H9 (cell line): ENCODE results near the gene TRHDE. TPM values are rescaled to one million over a fixed set of nuclear protein-coding genes. Genes with fewer than 3 reads are reported as not detected.

ENCODE experiments used
- DNase-seq: peaks from one replicate; pipeline ENCODE4 v3.0.0-alpha.2; 2017
- H2AFZ ChIP-seq: one replicate; pipeline ENCODE4 v1.6.1; 2013; ENCODE audit warnings: mild to moderate bottlenecking, low read length, control low read depth, moderate library complexity
- H2AK5ac ChIP-seq: 2 replicates; pipeline ENCODE4 v1.6.1; 2013; ENCODE audit warnings: low read length, control low read depth, mixed read lengths; ENCODE audit not compliant: insufficient read length
- H2BK120ac ChIP-seq: one replicate; pipeline ENCODE4 v1.6.1; 2013; ENCODE audit warnings: low read depth, mild to moderate bottlenecking, low read length, control low read depth, inconsistent platforms; ENCODE audit not compliant: poor library complexity, severe bottlenecking
- H2BK12ac ChIP-seq: 2 replicates; pipeline ENCODE4 v1.6.1; 2013; ENCODE audit warnings: low read length, control low read depth, mixed read lengths, low read depth; ENCODE audit not compliant: insufficient read length
- H2BK15ac ChIP-seq: 2 replicates; pipeline ENCODE4 v1.6.1; 2013; ENCODE audit warnings: low read depth, low read length, control low read depth
- H2BK20ac ChIP-seq: one replicate; pipeline ENCODE4 v1.6.1; 2013; ENCODE audit warnings: low read depth, mild to moderate bottlenecking, low read length, control low read depth, inconsistent platforms; ENCODE audit not compliant: poor library complexity, severe bottlenecking
- H2BK5ac ChIP-seq: 2 replicates; pipeline ENCODE4 v1.6.1; 2013; ENCODE audit warnings: low read length, control low read depth, mixed read lengths; ENCODE audit not compliant: insufficient read length
- H3K14ac ChIP-seq: 2 replicates; pipeline ENCODE4 v1.6.1; 2013; ENCODE audit warnings: low read length, control low read depth; ENCODE audit not compliant: insufficient read depth
- H3K18ac ChIP-seq: 2 replicates; pipeline ENCODE4 v1.6.1; 2013; ENCODE audit warnings: low read depth, mild to moderate bottlenecking, mixed read lengths, low read length, control low read depth; ENCODE audit not compliant: insufficient read length
- H3K23ac ChIP-seq: 2 replicates; pipeline ENCODE4 v1.6.1; 2013; ENCODE audit warnings: low read length, control low read depth, mixed read lengths, low read depth; ENCODE audit not compliant: insufficient read length
- H3K23me2 ChIP-seq: 2 replicates; pipeline ENCODE4 v1.6.1; 2013; ENCODE audit warnings: low read depth, mild to moderate bottlenecking, mixed read lengths, low read length, control low read depth; ENCODE audit not compliant: insufficient read length, poor library complexity, severe bottlenecking
- H3K27ac ChIP-seq: 2 replicates; pipeline ENCODE4 v1.5.1; 2013; ENCODE audit warnings: low read length, control low read depth, mixed read lengths, low read depth; ENCODE audit not compliant: insufficient read length
- H3K27me3 ChIP-seq: 2 replicates; pipeline ENCODE4 v1.6.1; 2013; ENCODE audit warnings: low read length, control low read depth, inconsistent platforms; ENCODE audit not compliant: insufficient read depth
- H3K4ac ChIP-seq: 2 replicates; pipeline ENCODE4 v1.6.1; 2013; ENCODE audit warnings: low read depth, mild to moderate bottlenecking, control low read depth, inconsistent platforms, low read length, moderate library complexity
- H3K4me1 ChIP-seq: 2 replicates; pipeline ENCODE4 v1.6.1; 2013; ENCODE audit warnings: low read length, control low read depth, inconsistent platforms; ENCODE audit not compliant: insufficient read depth
- H3K4me2 ChIP-seq: 2 replicates; pipeline ENCODE4 v1.6.1; 2013; ENCODE audit warnings: low read length, control low read depth, mixed read lengths; ENCODE audit not compliant: insufficient read length, insufficient read depth
- H3K56ac ChIP-seq: 2 replicates; pipeline ENCODE4 v1.6.1; 2013; ENCODE audit warnings: low read depth, mild to moderate bottlenecking, mixed read lengths, low read length, control low read depth; ENCODE audit not compliant: insufficient read length
- H3K79me1 ChIP-seq: 2 replicates; pipeline ENCODE4 v1.6.1; 2013; ENCODE audit warnings: low read depth, mild to moderate bottlenecking, moderate library complexity, low read length, control low read depth, inconsistent platforms; ENCODE audit not compliant: insufficient read depth, poor library complexity, severe bottlenecking
- H3K79me2 ChIP-seq: 2 replicates; pipeline ENCODE4 v1.6.1; 2013; ENCODE audit warnings: low read length, control low read depth, inconsistent platforms; ENCODE audit not compliant: insufficient read depth
- H3K9ac ChIP-seq: 2 replicates; pipeline ENCODE4 v1.6.1; 2013; ENCODE audit warnings: low read length, control low read depth, mixed read lengths; ENCODE audit not compliant: insufficient read length; ENCODE audit errors: extremely low read depth
- H3K9me3 ChIP-seq: one replicate; pipeline ENCODE4 v1.6.1; 2013; ENCODE audit warnings: low read depth, low read length, inconsistent platforms; ENCODE audit not compliant: control insufficient read depth
- H3T11ph ChIP-seq: one replicate; pipeline ENCODE4 v1.6.1; 2013; ENCODE audit warnings: mild to moderate bottlenecking, low read length, control low read depth, inconsistent platforms
- H4K20me1 ChIP-seq: one replicate; pipeline ENCODE4 v1.6.1; 2013; ENCODE audit not compliant: control insufficient read depth, insufficient read length, insufficient read depth
- H4K5ac ChIP-seq: 2 replicates; pipeline ENCODE4 v1.6.1; 2013; ENCODE audit warnings: low read depth, mild to moderate bottlenecking, mixed read lengths, low read length, control low read depth; ENCODE audit not compliant: insufficient read length
- H4K8ac ChIP-seq: replicated peaks from 2 replicates; pipeline ENCODE4 v1.6.1; 2013; ENCODE audit warnings: low read length, control low read depth, mixed read lengths, low read depth; ENCODE audit not compliant: insufficient read length
- H4K91ac ChIP-seq: 2 replicates; pipeline ENCODE4 v1.6.1; 2013; ENCODE audit warnings: low read depth, mild to moderate bottlenecking, moderate library complexity, mixed read lengths, low read length, control low read depth; ENCODE audit not compliant: insufficient read length
- H3K27ac Mint-ChIP-seq, 3 experiments: 2 replicates in 2 of 3; 3 replicates in 1 of 3; pipeline ENCODE4 v1.8.0; 2020 to 2021; ENCODE audit warnings: mixed read lengths in 3 of 3, mild to moderate bottlenecking in 1 of 3, moderate library complexity in 1 of 3
- H3K27me3 Mint-ChIP-seq: 2 replicates; pipeline ENCODE4 v1.8.0; 2021; ENCODE audit warnings: low read depth, mild to moderate bottlenecking, moderate library complexity, mixed read lengths
- H3K36me3 Mint-ChIP-seq, 3 experiments: 2 replicates in 2 of 3; 3 replicates in 1 of 3; pipeline ENCODE4 v1.8.0; 2020 to 2021; ENCODE audit warnings: low read depth in 3 of 3, mixed read lengths in 3 of 3; ENCODE audit not compliant: insufficient read depth in 1 of 3
- H3K4me1 Mint-ChIP-seq, 2 experiments: 2 replicates each; pipeline ENCODE4 v1.8.0; 2020; ENCODE audit warnings: mixed read lengths in 2 of 2
- H3K4me3 Mint-ChIP-seq, 2 experiments: 2 replicates in 1 of 2; 3 replicates in 1 of 2; pipeline ENCODE4 v1.8.0; 2020 to 2021; ENCODE audit warnings: mild to moderate bottlenecking in 2 of 2, mixed read lengths in 2 of 2, moderate library complexity in 1 of 2
- H3K9me3 Mint-ChIP-seq, 2 experiments: 2 replicates in 1 of 2; 3 replicates in 1 of 2; pipeline ENCODE4 v1.8.0; 2020; ENCODE audit warnings: mild to moderate bottlenecking in 2 of 2, mixed read lengths in 2 of 2, moderate library complexity in 1 of 2
- CTCF ChIP-seq: fragments of 200-600 bp; sonication (generic); conservative IDR thresholded peaks from 3 replicates; pipeline ENCODE4 v1.8.0; 2021; ENCODE audit warnings: antibody characterized with exemption, mild to moderate bottlenecking
- WGBS: extraction: QIAGEN DNeasy Blood & Tissue Kit; methylation state at CpG from one replicate; pipeline ENCODE4 v1.1.7; 2013; ENCODE audit warnings: missing lambda C conversion rate, low lambda C conversion rate, mixed read lengths; ENCODE audit not compliant: insufficient read length; ENCODE audit errors: extremely low coverage; 5-methylcytosine and 5-hydroxymethylcytosine counted together
- total RNA-seq: library from RNA; stranded (reverse); gene quantifications from 2 replicates; pipeline ENCODE4 v1.2.1, GENCODE V29; 2021

Gene TRHDE
- total RNA-seq, 1 experiment from 2014 or later = 1.0 TPM

- no peak overlapping the region for H3K27ac Mint-ChIP-seq
- no peak overlapping the region for H2AFZ ChIP-seq
- no peak overlapping the region for H4K91ac ChIP-seq
- H3K27ac ChIP-seq = no peak overlapping the region
- H3K56ac ChIP-seq = no peak overlapping the region
- no peaks in the 10 kb centered on the region for H3K27me3 Mint-ChIP-seq
- no peak overlapping the region for H3K4me2 ChIP-seq
- H3K18ac ChIP-seq = no peak overlapping the region
- H3T11ph ChIP-seq = no peak overlapping the region
- no peaks in the 10 kb centered on the region for H4K20me1 ChIP-seq
- H2BK5ac ChIP-seq = no peak overlapping the region
- H3K36me3 Mint-ChIP-seq = no peaks in the 10 kb centered on the region
- H3K79me2 ChIP-seq = no peaks in the 10 kb centered on the region
- H3K4me1 ChIP-seq = no peaks in the 10 kb centered on the region
- no peak overlapping the region for H2BK12ac ChIP-seq
- no peak for TF ChIP-seq CTCF
- H3K9me3 Mint-ChIP-seq = no peaks in the 10 kb centered on the region
- no peak overlapping the region for H4K5ac ChIP-seq
- peaks cover 17% of the 10 kb centered on the region in 2 experiments for H3K4me1 Mint-ChIP-seq
- H2BK20ac ChIP-seq = no peak overlapping the region
- no peak overlapping the region for H2BK15ac ChIP-seq
- H3K14ac ChIP-seq = no peak overlapping the region
- no peak overlapping the region for H2AK5ac ChIP-seq
- no CpG with 5 or more reads among the region's 1 CpG for WGBS
- no peaks in the 10 kb centered on the region for H3K9me3 ChIP-seq
- no peaks in the 10 kb centered on the region for H3K27me3 ChIP-seq
- no peak overlapping the region for H3K23ac ChIP-seq
- DNase-seq = no peak
- no peaks in the 10 kb centered on the region for H3K79me1 ChIP-seq
- H4K8ac ChIP-seq = no peak overlapping the region
- H3K4me3 Mint-ChIP-seq = no peak overlapping the region
- no peak overlapping the region for H3K4ac ChIP-seq
- H3K23me2 ChIP-seq = no peaks in the 10 kb centered on the region
- no peak overlapping the region for H3K9ac ChIP-seq
- no peak overlapping the region for H2BK120ac ChIP-seq
These were observed 404.4 kb downstream of the TRHDE start for GRCh38 chr12:72676556-72676955.
